Mucosa of descending colon (tissue), 3 donors: Measurements from ENCODE around the gene STX8. TPM values are rescaled to one million over a fixed set of nuclear protein-coding genes. Genes with fewer than 3 reads are reported as not detected.
A peak's percentile ranks its signal among the peaks of the same experiment; 100 is the strongest.

Source experiments
- ATAC-seq: fragments of 200-7000 bp; cut with Tn5 transposase; one replicate; pipeline ENCODE4 v1.9.1; 2020; ENCODE audit warnings: mild to moderate bottlenecking, moderate library complexity
- DNase-seq, 3 donors: peaks; one replicate each; pipeline ENCODE4 v3.0.0-alpha.2; 2020
- H3K36me3 ChIP-seq: fragments of 200-600 bp; one replicate; pipeline ENCODE4 v1.8.0; 2021; ENCODE audit warnings: low read depth, mild to moderate bottlenecking
- H3K4me1 ChIP-seq: fragments of 200-600 bp; one replicate; pipeline ENCODE4 v1.8.0; 2021; ENCODE audit warnings: low read depth, mild to moderate bottlenecking
- H3K4me3 ChIP-seq: fragments of 200-600 bp; one replicate; pipeline ENCODE4 v1.8.0; 2021; ENCODE audit warnings: mild to moderate bottlenecking
- H3K9me3 ChIP-seq: fragments of 200-600 bp; one replicate; pipeline ENCODE4 v1.8.0; 2021; ENCODE audit warnings: mild to moderate bottlenecking
- intact Hi-C, 2 donors: fragments of 100-400 bp; cut with DNase I in 1 of 2; cut with micrococcal nuclease in 1 of 2; formaldehyde crosslinking; loops; one replicate each; pipeline versions ENCODE4 v1.11.0 to v1.11.1; 2022; cut with DNase I, micrococcal nuclease
- total RNA-seq, 3 donors: library from RNA; stranded (reverse); fragmentation: NEBNext Ultra II Directional in 2 of 3; extraction: Animal tissue kit (Norgen Biotek cat#: 25700) in 2 of 3; gene quantifications; one replicate each; pipeline versions ENCODE4 v1.2.1 to v1.2.4, GENCODE V29; 2021 to 2023
- TF ChIP-seq, protein P1 (sequence below): fragments of 200-600 bp; IDR thresholded peaks from one replicate; pipeline ENCODE4 v1.8.0; 2022; ENCODE audit warnings: antibody characterized with exemption, mild to moderate bottlenecking
- donor health status: DM: no; HTN: no; CAD: no; lungs with moderate emphysema.
- donor health status: DM: no; HTN: no; CAD: no.
- donor health status: DM: no; HTN: yes; CAD: no.

The STX8 gene
- total RNA-seq, 3 donors from 2014 or later, result 45.1 to 62.5 (median 54.4) TPM

DNA sequence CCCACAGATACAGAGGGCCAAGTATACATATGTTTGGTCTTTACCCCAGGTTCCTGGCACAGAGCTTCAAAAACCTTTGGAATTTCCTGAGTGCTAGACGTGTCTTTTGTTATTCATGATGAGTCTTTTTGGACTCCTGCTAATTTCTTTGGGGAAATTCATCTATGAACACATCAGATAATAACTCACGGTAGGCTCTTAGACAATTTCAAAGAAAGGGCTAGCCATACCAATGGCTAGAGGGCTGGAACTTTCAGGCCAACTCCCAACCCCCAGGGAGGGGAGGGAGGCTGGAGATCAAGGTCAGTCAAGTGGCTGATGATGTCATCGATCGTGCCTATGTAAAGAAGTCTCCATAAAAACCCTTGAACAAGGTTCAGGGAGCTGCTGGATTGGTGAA is 101.9 kb downstream of the STX8 start:
- TF ChIP-seq, protein P1, sequence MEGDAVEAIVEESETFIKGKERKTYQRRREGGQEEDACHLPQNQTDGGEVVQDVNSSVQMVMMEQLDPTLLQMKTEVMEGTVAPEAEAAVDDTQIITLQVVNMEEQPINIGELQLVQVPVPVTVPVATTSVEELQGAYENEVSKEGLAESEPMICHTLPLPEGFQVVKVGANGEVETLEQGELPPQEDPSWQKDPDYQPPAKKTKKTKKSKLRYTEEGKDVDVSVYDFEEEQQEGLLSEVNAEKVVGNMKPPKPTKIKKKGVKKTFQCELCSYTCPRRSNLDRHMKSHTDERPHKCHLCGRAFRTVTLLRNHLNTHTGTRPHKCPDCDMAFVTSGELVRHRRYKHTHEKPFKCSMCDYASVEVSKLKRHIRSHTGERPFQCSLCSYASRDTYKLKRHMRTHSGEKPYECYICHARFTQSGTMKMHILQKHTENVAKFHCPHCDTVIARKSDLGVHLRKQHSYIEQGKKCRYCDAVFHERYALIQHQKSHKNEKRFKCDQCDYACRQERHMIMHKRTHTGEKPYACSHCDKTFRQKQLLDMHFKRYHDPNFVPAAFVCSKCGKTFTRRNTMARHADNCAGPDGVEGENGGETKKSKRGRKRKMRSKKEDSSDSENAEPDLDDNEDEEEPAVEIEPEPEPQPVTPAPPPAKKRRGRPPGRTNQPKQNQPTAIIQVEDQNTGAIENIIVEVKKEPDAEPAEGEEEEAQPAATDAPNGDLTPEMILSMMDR, result no peak
- intact Hi-C loops, result no loop called here
- H3K4me3 ChIP-seq, result no peak overlapping the region
- H3K36me3 ChIP-seq, result no peaks in the 10 kb centered on the region
- H3K9me3 ChIP-seq, result no peaks in the 10 kb centered on the region
- H3K4me1 ChIP-seq, result no peaks in the 10 kb centered on the region
- ATAC-seq (no peak), DNase-seq (no peak)

DNA sequence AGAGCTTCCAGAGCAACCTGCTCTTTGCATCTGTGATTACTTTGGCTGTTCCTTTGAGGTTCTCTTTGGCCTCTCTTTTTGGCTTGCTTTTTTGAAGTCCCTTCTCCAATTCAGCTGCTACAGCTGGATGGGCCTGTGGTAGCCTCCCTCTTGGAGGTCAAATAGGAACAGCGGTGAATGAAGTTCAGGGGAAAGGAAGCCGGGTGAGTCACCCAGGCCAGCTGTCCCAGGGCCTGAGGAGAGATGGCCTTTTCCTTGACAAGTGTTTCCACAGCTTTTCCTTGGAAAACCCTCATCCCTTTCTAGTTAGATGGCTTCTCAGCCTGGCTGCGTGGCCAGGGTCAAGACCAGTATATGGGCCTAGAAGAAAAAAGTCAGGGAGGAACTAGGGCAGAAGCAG is 103.1 kb downstream of the STX8 start:
- DNase-seq (no peak), ATAC-seq (no peak)
- Histone ChIP-seq H3K36me3 (no peaks in the 10 kb centered on the region), H3K4me1 (no peaks in the 10 kb centered on the region), H3K9me3 (no peaks in the 10 kb centered on the region), H3K4me3 (no peak overlapping the region)
- intact Hi-C loops, result no loop called here
- TF ChIP-seq, protein P1, result no peak

DNA sequence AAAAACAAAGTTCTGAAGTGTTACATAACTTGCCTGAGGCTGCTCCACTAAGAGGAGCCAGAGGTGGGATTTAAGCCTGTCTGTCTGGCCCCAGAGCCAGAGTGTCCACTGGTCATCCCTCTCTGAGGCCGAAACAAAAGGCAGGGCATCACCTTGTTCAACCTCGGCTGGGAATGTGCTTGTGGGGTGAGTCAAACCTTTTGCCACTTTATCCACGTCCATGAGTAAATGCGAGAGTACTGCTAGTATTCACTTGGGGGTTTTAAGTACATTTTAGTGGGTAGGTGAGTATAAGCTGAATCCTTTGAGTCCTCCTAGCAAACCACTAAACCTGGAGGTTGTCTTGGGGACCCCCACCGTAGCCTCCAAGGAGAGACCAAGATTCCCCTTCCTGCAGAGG is 103.5 kb downstream of the STX8 start:
- DNase-seq (no peak), ATAC-seq (no peak)
- TF ChIP-seq, protein P1, result no peak
- no peaks in the 10 kb centered on the region for H3K9me3 ChIP-seq
- no peak overlapping the region for H3K4me3 ChIP-seq
- intact Hi-C loops, result no loop called here
- no peaks in the 10 kb centered on the region for H3K4me1 ChIP-seq
- no peaks in the 10 kb centered on the region for H3K36me3 ChIP-seq

DNA sequence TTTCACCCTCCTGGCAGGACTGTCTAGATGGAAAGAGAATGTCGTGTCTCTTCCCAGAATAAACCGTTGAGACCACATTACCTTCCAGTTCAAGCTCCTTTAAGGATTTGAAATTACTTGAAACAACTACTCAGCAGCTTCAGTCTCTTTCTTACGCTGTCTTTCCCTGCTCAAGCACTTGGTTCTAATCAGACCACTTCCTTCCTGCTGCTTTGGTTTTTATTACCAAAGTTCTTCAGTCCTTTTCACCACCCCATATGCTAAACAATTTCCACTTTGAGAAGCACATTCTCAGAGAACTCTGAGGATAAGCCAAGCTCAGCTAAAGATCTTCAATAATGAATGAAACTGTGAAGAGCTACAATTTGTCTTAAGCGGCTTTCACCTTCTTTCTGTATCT is 105.4 kb downstream of the STX8 start:
- Histone ChIP-seq H3K4me1 (no peaks in the 10 kb centered on the region), H3K36me3 (no peaks in the 10 kb centered on the region), H3K4me3 (no peak overlapping the region), H3K9me3 (no peaks in the 10 kb centered on the region)
- peak in 1 of 3 donors; percentile 5 for DNase-seq
- ATAC-seq, result peak; percentile 45
- intact Hi-C loops, result no loop called here
- TF ChIP-seq, protein P1, result no peak

DNA sequence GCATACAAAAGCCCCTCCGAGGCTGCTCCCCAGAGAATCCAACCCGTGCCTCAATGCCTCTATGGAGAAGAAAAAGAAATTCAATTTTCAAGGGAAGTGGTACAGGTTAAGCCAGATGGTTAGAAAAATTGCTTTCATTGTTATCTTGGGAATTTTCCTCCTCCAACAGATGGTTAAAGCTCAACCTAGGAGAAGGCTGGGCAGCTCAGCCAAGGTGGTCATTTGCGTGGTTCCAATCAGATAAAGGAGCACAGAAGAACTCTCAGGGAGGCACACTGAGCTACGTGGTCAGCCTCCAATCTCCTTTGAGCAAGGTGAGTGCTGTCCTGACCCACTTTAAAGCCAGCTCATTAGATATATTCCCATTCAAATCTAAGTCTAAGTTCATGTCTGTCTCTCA is 106.7 kb downstream of the STX8 start:
- no peak for ATAC-seq
- Histone ChIP-seq H3K4me1 (no peaks in the 10 kb centered on the region), H3K9me3 (no peaks in the 10 kb centered on the region), H3K4me3 (no peak overlapping the region), H3K36me3 (no peaks in the 10 kb centered on the region)
- TF ChIP-seq, protein P1, result no peak
- intact Hi-C loops, result no loop called here
- DNase-seq, result no peak

DNA sequence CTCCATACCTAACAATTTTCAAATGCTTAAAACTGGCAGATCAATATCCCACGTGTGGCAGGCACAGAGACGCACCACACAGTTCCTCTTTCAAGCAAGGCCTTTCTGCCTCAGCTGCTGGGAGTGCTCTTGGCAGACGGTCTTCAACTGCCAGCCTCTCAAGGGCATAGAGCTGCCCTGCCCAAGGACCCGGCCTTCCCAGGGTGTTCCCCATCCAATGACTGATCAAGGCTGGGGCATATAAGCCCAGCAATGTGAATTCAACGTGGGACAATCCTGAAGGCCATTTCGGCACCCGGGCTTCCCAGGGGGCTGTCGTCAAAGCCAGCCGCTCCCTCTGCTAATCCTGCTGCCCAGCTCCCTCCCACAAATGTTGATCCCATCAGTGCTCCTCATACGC is 107.1 kb downstream of the STX8 start:
- no peaks in the 10 kb centered on the region for H3K36me3 ChIP-seq
- TF ChIP-seq, protein P1, result no peak
- no peaks in the 10 kb centered on the region for H3K9me3 ChIP-seq
- no peaks in the 10 kb centered on the region for H3K4me1 ChIP-seq
- ATAC-seq (no peak), DNase-seq (no peak)
- intact Hi-C loops, result no loop called here
- no peak overlapping the region for H3K4me3 ChIP-seq
